ENCODE data around the gene GLT6D1. TPM values are rescaled to one million over a fixed set of nuclear protein-coding genes. Genes with fewer than 3 reads are reported as not detected.

The GLT6D1 gene
- total and polyA plus RNA-seq, 9 donors = not detected

GRCh38 chr9:135620558-135620957 is 18.8 kb downstream of the GLT6D1 start:
- no peak overlapping the region for H3K4me3 ChIP-seq
- WGBS, 3 donors = 44 to 48% (median 47%) methylated on average over 7 of the region's 7 CpGs
- H3K4me1 ChIP-seq (ENCODE audit: insufficient read depth) = no peaks in the 10 kb centered on the region
- no peak for DNase-seq
- no peak for TF ChIP-seq POLR2A (IDR thresholded peaks at IDR 0.05)
- TF ChIP-seq EP300 (IDR thresholded peaks at IDR 0.05) = no peak
- TF ChIP-seq CTCF (IDR thresholded peaks at IDR 0.05) = no peak
- no peaks in the 10 kb centered on the region for H3K36me3 ChIP-seq
- no peak overlapping the region for H3K27ac ChIP-seq
- intact Hi-C loops (cut with DNase I) = no loop called here
- H3K9me3 ChIP-seq = no peaks in the 10 kb centered on the region
- no peaks in the 10 kb centered on the region for H3K27me3 ChIP-seq

- 68 to 85% (median 79%) methylated on average over 10 of the region's 10 CpGs for WGBS, 3 donors
- Histone ChIP-seq H3K4me1 (ENCODE audit: insufficient read depth) (no peaks in the 10 kb centered on the region), H3K36me3 (no peaks in the 10 kb centered on the region), H3K9me3 (no peaks in the 10 kb centered on the region), H3K27me3 (no peaks in the 10 kb centered on the region), H3K4me3 (no peak overlapping the region), H3K27ac (no peak overlapping the region)
- TF ChIP-seq CTCF (IDR thresholded peaks at IDR 0.05) (no peak), POLR2A (IDR thresholded peaks at IDR 0.05) (no peak), EP300 (IDR thresholded peaks at IDR 0.05) (no peak)
- intact Hi-C loops (cut with DNase I) = no loop called here
- DNase-seq = no peak
Observed at GRCh38 chr9:135619599-135619886, 19.8 kb downstream of the GLT6D1 start.

- TF ChIP-seq CTCF (IDR thresholded peaks at IDR 0.05) = no peak
- no peak for TF ChIP-seq POLR2A (IDR thresholded peaks at IDR 0.05)
- no peak for TF ChIP-seq EP300 (IDR thresholded peaks at IDR 0.05)
- no peak overlapping the region for H3K4me3 ChIP-seq
- no peaks in the 10 kb centered on the region for H3K27me3 ChIP-seq
- no peaks in the 10 kb centered on the region for H3K36me3 ChIP-seq
- 87 to 88% (median 87%) methylated on average over 8 of the region's 8 CpGs for WGBS, 3 donors
- DNase-seq = no peak
- H3K9me3 ChIP-seq = no peaks in the 10 kb centered on the region
- H3K27ac ChIP-seq = no peak overlapping the region
- intact Hi-C loops (cut with DNase I) = no loop called here
- no peaks in the 10 kb centered on the region for H3K4me1 ChIP-seq (ENCODE audit: insufficient read depth)
Observed at GRCh38 chr9:135618866-135619598, 20.3 kb downstream of the GLT6D1 start.

- 81 to 84% (median 82%) methylated on average over 6 to 13 of the region's 13 CpGs for WGBS, 3 donors
- no peak overlapping the region for H3K27ac ChIP-seq
- no peak overlapping the region for H3K4me3 ChIP-seq
- H3K27me3 ChIP-seq = no peaks in the 10 kb centered on the region
- intact Hi-C loops (cut with DNase I) = no loop called here
- DNase-seq = no peak
- no peak for TF ChIP-seq EP300 (IDR thresholded peaks at IDR 0.05)
- TF ChIP-seq CTCF (IDR thresholded peaks at IDR 0.05) = no peak
- no peak for TF ChIP-seq POLR2A (IDR thresholded peaks at IDR 0.05)
- H3K36me3 ChIP-seq = no peaks in the 10 kb centered on the region
- no peaks in the 10 kb centered on the region for H3K9me3 ChIP-seq
- no peaks in the 10 kb centered on the region for H3K4me1 ChIP-seq (ENCODE audit: insufficient read depth)
Observed at GRCh38 chr9:135617991-135618411, 21.3 kb downstream of the GLT6D1 start.
